Breast epithelium (tissue), 3 donors: ENCODE results near the gene VPS26B.

Source experiments
- POLR2A ChIP-seq: fragments of 450-650 bp; IDR thresholded peaks from one replicate; pipeline ENCODE4 v1.6.1; 2016; ENCODE audit warnings: antibody characterized with exemption, mild to moderate bottlenecking, moderate library complexity
- POLR2AphosphoS5 ChIP-seq, 3 donors: sonication (generic); formaldehyde crosslinking; IDR thresholded peaks; one replicate each; pipeline ENCODE4 v1.6.1; 2017; ENCODE audit warnings: antibody characterized with exemption in 3 of 3
- TF ChIP-seq, protein P1 (sequence below), 3 donors: fragments of 450-650 bp; IDR thresholded peaks; one replicate each; pipeline ENCODE4 v1.5.1; 2016 to 2017; ENCODE audit warnings: antibody characterized with exemption in 3 of 3, mild to moderate bottlenecking in 3 of 3, moderate library complexity in 3 of 3

DNA sequence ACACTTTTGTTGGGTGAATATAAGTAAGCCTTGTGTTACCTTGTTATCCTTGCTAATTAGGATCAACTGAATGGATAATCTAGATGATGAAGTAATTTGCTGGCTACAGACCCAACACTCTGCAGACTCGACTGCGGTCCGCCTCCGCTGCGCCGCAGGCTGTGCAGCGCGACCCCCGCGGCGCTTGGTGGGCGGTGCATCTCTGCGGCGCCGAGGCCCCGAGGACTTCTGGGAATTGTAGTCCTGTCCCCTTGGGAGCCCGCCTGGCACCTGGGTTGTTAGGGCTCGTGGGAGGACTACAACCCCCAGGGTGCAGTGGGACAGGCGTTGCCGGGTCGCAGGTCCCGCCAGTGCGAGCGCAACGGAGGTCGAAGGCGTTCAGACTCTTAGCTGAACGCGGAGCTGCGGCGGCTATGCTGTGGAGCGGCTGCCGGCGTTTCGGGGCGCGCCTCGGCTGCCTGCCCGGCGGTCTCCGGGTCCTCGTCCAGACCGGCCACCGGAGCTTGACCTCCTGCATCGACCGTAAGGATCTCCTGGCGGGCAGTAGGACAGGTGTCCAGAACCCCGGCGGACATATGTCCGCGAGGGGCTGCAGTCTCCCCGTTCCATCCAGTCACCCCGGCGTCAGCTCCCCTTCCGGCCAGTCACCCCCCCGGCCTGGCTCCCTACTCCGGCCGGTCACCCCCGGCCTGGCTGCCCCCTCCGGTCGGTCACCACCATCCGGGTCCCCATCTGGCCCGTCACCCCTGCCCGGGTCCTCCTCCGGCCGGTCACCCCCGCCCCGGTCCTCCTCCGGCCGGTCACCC is 28.9 kb downstream of the VPS26B start, which contains the start of the genes ACAD8 and THYN1:
- TF ChIP-seq, protein P1, sequence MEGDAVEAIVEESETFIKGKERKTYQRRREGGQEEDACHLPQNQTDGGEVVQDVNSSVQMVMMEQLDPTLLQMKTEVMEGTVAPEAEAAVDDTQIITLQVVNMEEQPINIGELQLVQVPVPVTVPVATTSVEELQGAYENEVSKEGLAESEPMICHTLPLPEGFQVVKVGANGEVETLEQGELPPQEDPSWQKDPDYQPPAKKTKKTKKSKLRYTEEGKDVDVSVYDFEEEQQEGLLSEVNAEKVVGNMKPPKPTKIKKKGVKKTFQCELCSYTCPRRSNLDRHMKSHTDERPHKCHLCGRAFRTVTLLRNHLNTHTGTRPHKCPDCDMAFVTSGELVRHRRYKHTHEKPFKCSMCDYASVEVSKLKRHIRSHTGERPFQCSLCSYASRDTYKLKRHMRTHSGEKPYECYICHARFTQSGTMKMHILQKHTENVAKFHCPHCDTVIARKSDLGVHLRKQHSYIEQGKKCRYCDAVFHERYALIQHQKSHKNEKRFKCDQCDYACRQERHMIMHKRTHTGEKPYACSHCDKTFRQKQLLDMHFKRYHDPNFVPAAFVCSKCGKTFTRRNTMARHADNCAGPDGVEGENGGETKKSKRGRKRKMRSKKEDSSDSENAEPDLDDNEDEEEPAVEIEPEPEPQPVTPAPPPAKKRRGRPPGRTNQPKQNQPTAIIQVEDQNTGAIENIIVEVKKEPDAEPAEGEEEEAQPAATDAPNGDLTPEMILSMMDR (IDR thresholded peaks at IDR 0.05): peak in 2 of 3 donors; percentile 29 to 37
- TF ChIP-seq POLR2A (peak; percentile 24), POLR2AphosphoS5 (IDR thresholded peaks at IDR 0.05) (peak; percentile 79 to 80 (median 80))
